Body of pancreas (tissue), 4 donors: Measurements from ENCODE around the gene TEF.

Experiments used
- CTCF ChIP-seq, 7 experiments: fragments of 450-650 bp in 4 of 7; fragments of 200-600 bp in 3 of 7; sonication (generic) in 3 of 7; IDR thresholded peaks; one replicate each; pipeline ENCODE4 v1.5.1; 2016 to 2019; ENCODE audit warnings: antibody characterized with exemption in 7 of 7
- POLR2A ChIP-seq, 3 donors: fragments of 450-650 bp; IDR thresholded peaks; one replicate each; pipeline ENCODE4 v1.6.1; 2016; ENCODE audit warnings: antibody characterized with exemption in 3 of 3, mild to moderate bottlenecking in 2 of 3

GRCh38 chr22:41442240-41442792 is 60.6 kb downstream of the TEF start:
- TF ChIP-seq POLR2A (IDR thresholded peaks at IDR 0.05) (no peak), CTCF (IDR thresholded peaks at IDR 0.05) (no peak)
